Bronchial epithelial cell (primary cell): ENCODE data around the gene THAP8. TPM values are rescaled to one million over a fixed set of nuclear protein-coding genes. Genes with fewer than 3 reads are reported as not detected.

ENCODE experiments used
- DNase-seq: peaks from one replicate; pipeline ENCODE4 v3.0.0-alpha.2; 2010; ENCODE audit warnings: low read depth
- FAIRE-seq: peaks from 2 replicates; lab custom pipeline; 2011; peaks lifted over from hg19 to GRCh38; lab: Jason Lieb, UNC
- H3K27me3 ChIP-seq: 2 replicates; pipeline ENCODE4 v1.5.1; 2011; ENCODE audit warnings: low read length; ENCODE audit not compliant: control insufficient read depth, insufficient read depth
- H3K36me3 ChIP-seq: 2 replicates; pipeline ENCODE4 v1.5.1; 2011; ENCODE audit warnings: low read length; ENCODE audit not compliant: control insufficient read depth, insufficient read depth
- H3K4me3 ChIP-seq: 2 replicates; pipeline ENCODE4 v1.5.1; 2011; ENCODE audit warnings: mild to moderate bottlenecking, low read depth, low read length, control low read depth
- CTCF ChIP-seq: IDR thresholded peaks from 2 replicates; pipeline ENCODE4 v1.5.1; 2011; ENCODE audit warnings: mild to moderate bottlenecking, moderate library complexity, low read length, control low read depth, inconsistent platforms; ENCODE audit not compliant: insufficient read depth, severe bottlenecking
- total RNA-seq: library from RNA; depleted of rRNA; stranded (reverse); fragments of >200 nt; gene quantifications from 2 replicates; pipeline ENCODE4 v1.2.1, GENCODE V29; 2014

Gene THAP8
- total RNA-seq, 1 donor from 2014 or later = 2.1 TPM

GRCh38 chr19:35986664-35987570, 67.2 kb downstream of the THAP8 start:
- peak overlapping the region; percentile 17 for H3K4me3 ChIP-seq
- TF ChIP-seq CTCF = peak; percentile 17
- H3K36me3 ChIP-seq = no peaks in the 10 kb centered on the region
- no peak for FAIRE-seq
- DNase-seq = no peak
- H3K27me3 ChIP-seq = peaks cover 3% of the 10 kb centered on the region

GRCh38 chr19:35986111-35986510, 68.0 kb downstream of the THAP8 start:
- no peak for DNase-seq
- Histone ChIP-seq H3K36me3 (no peaks in the 10 kb centered on the region), H3K27me3 (peaks cover 3% of the 10 kb centered on the region), H3K4me3 (no peak overlapping the region)
- TF ChIP-seq CTCF = no peak
- no peak for FAIRE-seq

Other genes starting within 250 kb of the THAP8 start
- not detected in 2 replicates for gene PRODH2, start 241.4 kb downstream of the THAP8 start, total RNA-seq
- gene NPHS1, start 201.8 kb downstream of the THAP8 start, total RNA-seq = not detected in 2 replicates
- gene KIRREL2, start 197.4 kb downstream of the THAP8 start, total RNA-seq = not detected in 2 replicates
- gene APLP1, start 185.7 kb downstream of the THAP8 start, total RNA-seq = 0.26 and 0.51 TPM in 2 replicates
- 1.6 and 1.7 TPM in 2 replicates for gene NFKBID, start 153.7 kb downstream of the THAP8 start, total RNA-seq
- 1.3 TPM in 1 of 2 replicates, not detected in the other for gene HCST, start 151.8 kb downstream of the THAP8 start, total RNA-seq
- gene TYROBP, start 146.0 kb downstream of the THAP8 start, total RNA-seq = not detected in 2 replicates
- gene LRFN3, start 117.9 kb downstream of the THAP8 start, total RNA-seq = 0.79 and 1.3 TPM in 2 replicates
- gene SDHAF1, start 59.1 kb downstream of the THAP8 start, total RNA-seq = 17.5 and 25.3 TPM in 2 replicates
- gene SYNE4, start 45.5 kb downstream of the THAP8 start, total RNA-seq = 3.4 and 3.6 TPM in 2 replicates
- 14.2 and 16.6 TPM in 2 replicates for gene ALKBH6, start 40.1 kb downstream of the THAP8 start, total RNA-seq
- gene CLIP3, start 21.4 kb downstream of the THAP8 start, total RNA-seq = under 0.01 and 0.13 TPM in 2 replicates
- gene WDR62, start 612 bp upstream of the THAP8 start, total RNA-seq = 0.26 TPM in 2 replicates
- not detected in 2 replicates for gene OVOL3, start 56.9 kb upstream of the THAP8 start, total RNA-seq
- 68.2 and 107 TPM in 2 replicates for gene POLR2I, start 60.6 kb upstream of the THAP8 start, total RNA-seq
- 132 and 152 TPM in 2 replicates for gene TBCB, start 61.2 kb upstream of the THAP8 start, total RNA-seq
- gene CAPNS1, start 85.8 kb upstream of the THAP8 start, total RNA-seq = 240 and 418 TPM in 2 replicates
- gene COX7A1, start 98.2 kb upstream of the THAP8 start, total RNA-seq = 0.64 and 1.6 TPM in 2 replicates
- 6.1 and 8.2 TPM in 2 replicates for gene ZNF565, start 160.4 kb upstream of the THAP8 start, total RNA-seq
- 139 and 161 TPM in 2 replicates for gene ZNF146, start 160.8 kb upstream of the THAP8 start, total RNA-seq